ENCODE results near the gene EPRS1. TPM values are rescaled to one million over a fixed set of nuclear protein-coding genes. Genes with fewer than 3 reads are reported as not detected.

The EPRS1 gene
- total and polyA plus RNA-seq, 4 donors: 42.6 to 99.0 (median 55.0) TPM

GRCh38 chr1:220005489-220005888 lies 40.8 kb downstream of the EPRS1 start:
- DNase-seq (no peak), ATAC-seq (ENCODE audit: insufficient read depth, low FRiP score) (no peak)
- WGBS, 2 donors: 93% methylated on average over 5 of the region's 5 CpGs
- no peak overlapping the region for H3K27ac ChIP-seq (ENCODE audit: low read depth in 1 of 2, low read length in 1 of 2)
- H3K4me1 ChIP-seq (ENCODE audit: control insufficient read depth in 5 of 5, insufficient read depth in 5 of 5, low read length in 5 of 5): no peaks in the 10 kb centered on the region
- H3K36me3 ChIP-seq (ENCODE audit: control insufficient read depth in 4 of 4, insufficient read depth in 4 of 4, low read length in 4 of 4): peaks cover 10 to 27% (median 19%) of the 10 kb centered on the region in 4 donors
- no peak overlapping the region for H3K4me3 ChIP-seq
- H3K9ac ChIP-seq (ENCODE audit: insufficient read depth in 1 of 2, low read length in 2 of 2): no peak overlapping the region
- H3K9me3 ChIP-seq (ENCODE audit: control insufficient read depth in 4 of 4, insufficient read depth in 3 of 4, low read length in 3 of 4): no peaks in the 10 kb centered on the region
- H3K27me3 ChIP-seq (ENCODE audit: control insufficient read depth in 3 of 3, insufficient read depth in 3 of 3, low read length in 2 of 3): no peaks in the 10 kb centered on the region
- no peak for TF ChIP-seq CTCF (IDR thresholded peaks at IDR 0.05; ENCODE audit: control extremely low read depth, extremely low read depth)

GRCh38 chr1:220003610-220004299 lies 42.5 kb downstream of the EPRS1 start:
- no peaks in the 10 kb centered on the region for H3K27me3 ChIP-seq (ENCODE audit: control insufficient read depth in 3 of 3, insufficient read depth in 3 of 3, low read length in 2 of 3)
- WGBS, 2 donors: 93 to 97% methylated on average over 6 of the region's 6 CpGs
- H3K9me3 ChIP-seq (ENCODE audit: control insufficient read depth in 4 of 4, insufficient read depth in 3 of 4, low read length in 3 of 4): no peaks in the 10 kb centered on the region

GRCh38 chr1:220003015-220003414 lies 43.3 kb downstream of the EPRS1 start:
- Histone ChIP-seq H3K4me3 (no peak overlapping the region), H3K27me3 (ENCODE audit: control insufficient read depth in 3 of 3, insufficient read depth in 3 of 3, low read length in 2 of 3) (no peaks in the 10 kb centered on the region), H3K27ac (ENCODE audit: low read depth in 1 of 2, low read length in 1 of 2) (no peak overlapping the region), H3K36me3 (ENCODE audit: control insufficient read depth in 4 of 4, insufficient read depth in 4 of 4, low read length in 4 of 4) (peaks cover 10 to 18% (median 16%) of the 10 kb centered on the region in 4 donors), H3K9ac (ENCODE audit: insufficient read depth in 1 of 2, low read length in 2 of 2) (no peak overlapping the region), H3K4me1 (ENCODE audit: control insufficient read depth in 5 of 5, insufficient read depth in 5 of 5, low read length in 5 of 5) (no peaks in the 10 kb centered on the region), H3K9me3 (ENCODE audit: control insufficient read depth in 4 of 4, insufficient read depth in 3 of 4, low read length in 3 of 4) (no peaks in the 10 kb centered on the region)
- no peak for TF ChIP-seq CTCF (IDR thresholded peaks at IDR 0.05; ENCODE audit: control extremely low read depth, extremely low read depth)
- DNase-seq (no peak), ATAC-seq (ENCODE audit: insufficient read depth, low FRiP score) (no peak)
- WGBS, 2 donors: 93% methylated on average over 1 of the region's 1 CpG

More at GRCh38 chr1:220003610-220004299, 42.5 kb downstream of the EPRS1 start:
- Histone ChIP-seq H3K4me1 (ENCODE audit: control insufficient read depth in 5 of 5, insufficient read depth in 5 of 5, low read length in 5 of 5) (no peaks in the 10 kb centered on the region), H3K9ac (ENCODE audit: insufficient read depth in 1 of 2, low read length in 2 of 2) (no peak overlapping the region), H3K4me3 (no peak overlapping the region), H3K27ac (ENCODE audit: low read depth in 1 of 2, low read length in 1 of 2) (no peak overlapping the region), H3K36me3 (ENCODE audit: control insufficient read depth in 4 of 4, insufficient read depth in 4 of 4, low read length in 4 of 4) (peaks cover 10 to 19% (median 18%) of the 10 kb centered on the region in 4 donors)
- no peak for ATAC-seq (ENCODE audit: insufficient read depth, low FRiP score)
- TF ChIP-seq CTCF (IDR thresholded peaks at IDR 0.05; ENCODE audit: control extremely low read depth, extremely low read depth): no peak
- DNase-seq: no peak

All from lung (tissue), 12 donors.